ENCODE data around the gene HSPBP1. TPM values are rescaled to one million over a fixed set of nuclear protein-coding genes. Genes with fewer than 3 reads are reported as not detected.

The HSPBP1 gene
- total and polyA plus RNA-seq, 5 experiments from 2014 or later = 20.3 to 44.8 (median 38.6) TPM

- POLR2A ChIA-PET = no interaction called here
- DNase-seq (no peak), ATAC-seq (no peak)
- Mint-ChIP-seq H3K9me3 (no peaks in the 10 kb centered on the region), H3K4me3 (no peak overlapping the region), H3K27ac (no peak overlapping the region), H3K36me3 (peaks cover 11 to 84% (median 20%) of the 10 kb centered on the region in 3 donors), H3K27me3 (no peaks in the 10 kb centered on the region), H3K4me1 (peaks cover 0 to 13% (median 7%) of the 10 kb centered on the region in 4 donors)
Measured at GRCh38 chr19:55238030-55238429, 41.9 kb downstream of the HSPBP1 start.

- DNase-seq = no peak
- H3K27me3 Mint-ChIP-seq = no peaks in the 10 kb centered on the region
- H3K9me3 Mint-ChIP-seq = no peaks in the 10 kb centered on the region
- H3K36me3 Mint-ChIP-seq = peaks cover 11 to 77% (median 18%) of the 10 kb centered on the region in 3 donors
- no peak overlapping the region for H3K4me3 Mint-ChIP-seq
- no peak for ATAC-seq
- POLR2A ChIA-PET = no interaction called here
- peaks cover 0 to 10% (median 5%) of the 10 kb centered on the region in 4 donors for H3K4me1 Mint-ChIP-seq
- peak overlapping the region in 1 of 10 donors; percentile 61 for H3K27ac Mint-ChIP-seq
Measured at GRCh38 chr19:55232986-55233385, 46.9 kb downstream of the HSPBP1 start.

GRCh38 chr19:55232286-55232602 lies 47.7 kb downstream of the HSPBP1 start:
- H3K27me3 Mint-ChIP-seq = no peaks in the 10 kb centered on the region
- POLR2A ChIA-PET = no interaction called here
- no peak overlapping the region for H3K4me3 Mint-ChIP-seq
- H3K27ac Mint-ChIP-seq = no peak overlapping the region
- no peak for ATAC-seq
- H3K36me3 Mint-ChIP-seq = peaks cover 11 to 75% (median 14%) of the 10 kb centered on the region in 3 donors
- no peak for DNase-seq
- peaks cover 0 to 10% (median 5%) of the 10 kb centered on the region in 4 donors for H3K4me1 Mint-ChIP-seq
- no peaks in the 10 kb centered on the region for H3K9me3 Mint-ChIP-seq

- no peak overlapping the region for H3K27ac Mint-ChIP-seq
- peaks cover 0 to 10% (median 5%) of the 10 kb centered on the region in 4 donors for H3K4me1 Mint-ChIP-seq
- H3K4me3 Mint-ChIP-seq = no peak overlapping the region
- ATAC-seq (no peak), DNase-seq (no peak)
- no peaks in the 10 kb centered on the region for H3K27me3 Mint-ChIP-seq
- peaks cover 9 to 70% (median 11%) of the 10 kb centered on the region in 3 donors for H3K36me3 Mint-ChIP-seq
- POLR2A ChIA-PET = no interaction called here
- H3K9me3 Mint-ChIP-seq = no peaks in the 10 kb centered on the region
Measured at GRCh38 chr19:55231391-55232285, 48.3 kb downstream of the HSPBP1 start.

- Mint-ChIP-seq H3K27me3 (no peaks in the 10 kb centered on the region), H3K9me3 (no peaks in the 10 kb centered on the region), H3K27ac (peak overlapping the region in 1 of 10 donors; percentile 84), H3K4me3 (no peak overlapping the region), H3K36me3 (peaks cover 7 to 66% (median 11%) of the 10 kb centered on the region in 3 donors), H3K4me1 (peaks cover 0 to 13% (median 5%) of the 10 kb centered on the region in 4 donors)
- no peak for ATAC-seq
- POLR2A ChIA-PET = no interaction called here
- no peak for DNase-seq
Measured at GRCh38 chr19:55230780-55231179, 49.1 kb downstream of the HSPBP1 start.

- Mint-ChIP-seq H3K27me3 (no peaks in the 10 kb centered on the region), H3K27ac (peak overlapping the region in 1 of 10 donors; percentile 37), H3K36me3 (peaks cover 7 to 62% (median 11%) of the 10 kb centered on the region in 3 donors), H3K4me1 (peaks cover 0 to 17% (median 9%) of the 10 kb centered on the region in 4 donors), H3K4me3 (no peak overlapping the region), H3K9me3 (no peaks in the 10 kb centered on the region)
- no peak for ATAC-seq
- no peak for DNase-seq
- POLR2A ChIA-PET = interaction anchor here (0.6 kb wide), 1 partner anchor 1906 kb away, joined by 3 read pairs; no protein-coding TSS in a partner anchor
Measured at GRCh38 chr19:55230329-55230728, 49.6 kb downstream of the HSPBP1 start.

- POLR2A ChIA-PET = interaction anchor here (0.6 kb wide), 1 partner anchor 1906 kb away, joined by 3 read pairs; no protein-coding TSS in a partner anchor
- no peak for DNase-seq
- no peak overlapping the region for H3K27ac Mint-ChIP-seq
- ATAC-seq = no peak
- no peaks in the 10 kb centered on the region for H3K9me3 Mint-ChIP-seq
- H3K4me1 Mint-ChIP-seq = peaks cover 0 to 15% (median 10%) of the 10 kb centered on the region in 4 donors
- no peak overlapping the region for H3K4me3 Mint-ChIP-seq
- no peaks in the 10 kb centered on the region for H3K27me3 Mint-ChIP-seq
- H3K36me3 Mint-ChIP-seq = peaks cover 2 to 56% (median 7%) of the 10 kb centered on the region in 3 donors
Measured at GRCh38 chr19:55229789-55230182, 50.1 kb downstream of the HSPBP1 start.

- ATAC-seq = no peak
- Mint-ChIP-seq H3K27ac (peak overlapping the region in 1 of 10 donors; percentile 65), H3K27me3 (no peaks in the 10 kb centered on the region), H3K4me1 (peaks cover 0 to 12% (median 9%) of the 10 kb centered on the region in 4 donors), H3K4me3 (peak overlapping the region in 1 of 10 donors; percentile 36), H3K36me3 (peaks cover 2 to 51% (median 2%) of the 10 kb centered on the region in 3 donors), H3K9me3 (no peaks in the 10 kb centered on the region)
- POLR2A ChIA-PET = no interaction called here
- DNase-seq = no peak
Measured at GRCh38 chr19:55229145-55229788, 50.6 kb downstream of the HSPBP1 start.

- DNase-seq = no peak
- ATAC-seq = no peak
- Mint-ChIP-seq H3K4me1 (peaks cover 0 to 12% (median 9%) of the 10 kb centered on the region in 4 donors), H3K4me3 (peak within 1 kb of the TSS in 2 of 10 donors; percentile 36 to 65), H3K36me3 (peaks cover 0 to 45% (median 2%) of the 10 kb centered on the region in 3 donors), H3K27ac (peak within 1 kb of the TSS in 2 of 10 donors; percentile 29 to 74), H3K27me3 (no peaks in the 10 kb centered on the region), H3K9me3 (no peaks in the 10 kb centered on the region)
- POLR2A ChIA-PET = interaction anchor here (0.6 to 1.5 kb wide), 3 partner anchors 18 to 52 kb away, joined by 3 to 6 read pairs (median 5); partner anchors contain the start of gene HSPBP1
Measured at GRCh38 chr19:55228403-55229031, 51.4 kb downstream of the HSPBP1 start, which contains the start of gene TMEM86B. Gene TMEM86B (minus strand): TSS chr19:55228763. CDS start chr19:55228741, 22 bp downstream.

- Mint-ChIP-seq H3K36me3 (peaks cover 0 to 41% (median 2%) of the 10 kb centered on the region in 3 donors), H3K4me3 (peak overlapping the region in 1 of 10 donors; percentile 65), H3K27ac (peak overlapping the region in 1 of 10 donors; percentile 74), H3K27me3 (no peaks in the 10 kb centered on the region), H3K4me1 (peaks cover 0 to 12% (median 9%) of the 10 kb centered on the region in 4 donors), H3K9me3 (no peaks in the 10 kb centered on the region)
- ATAC-seq = no peak
- POLR2A ChIA-PET = interaction anchor here (0.6 to 1.5 kb wide), 3 partner anchors 18 to 52 kb away, joined by 3 to 6 read pairs (median 5); partner anchors contain the start of gene HSPBP1
- DNase-seq = no peak
Measured at GRCh38 chr19:55228015-55228391, 51.9 kb downstream of the HSPBP1 start.

- POLR2A ChIA-PET = interaction anchor here (0.6 to 1.5 kb wide), 3 partner anchors 19 to 53 kb away, joined by 3 to 6 read pairs (median 5); partner anchors contain the start of gene HSPBP1
- peak overlapping the region in 1 of 10 donors; percentile 65 for H3K4me3 Mint-ChIP-seq
- no peak for ATAC-seq
Measured at GRCh38 chr19:55227241-55228014, 52.5 kb downstream of the HSPBP1 start.

More at GRCh38 chr19:55227241-55228014, 52.5 kb downstream of the HSPBP1 start:
- Mint-ChIP-seq H3K4me1 (peaks cover 0 to 12% (median 9%) of the 10 kb centered on the region in 4 donors), H3K9me3 (no peaks in the 10 kb centered on the region), H3K36me3 (peaks cover 0 to 35% (median 2%) of the 10 kb centered on the region in 3 donors), H3K27ac (peak overlapping the region in 2 of 10 donors; percentile 29 to 31), H3K27me3 (no peaks in the 10 kb centered on the region)
- no peak for DNase-seq

Measured in naive thymus-derived CD8-positive, alpha-beta T cell (primary cell).